ENCODE data around the gene RFESD. TPM values are rescaled to one million over a fixed set of nuclear protein-coding genes. Genes with fewer than 3 reads are reported as not detected.
"Not testable (repeated sequence)": the region's sequence is repeated elsewhere in the genome, so short reads cannot be mapped to it uniquely, and the experiment has no call there.

RFESD gene
- total RNA-seq, 1 donor, result 4.7 TPM

- no peak for TF ChIP-seq CTCF (IDR thresholded peaks at IDR 0.05; ENCODE audit: insufficient read depth, low read length)
- no peak for DNase-seq (ENCODE audit: low read depth)
- no peak overlapping the region for H3K4me3 ChIP-seq (ENCODE audit: low read depth, low read length)
Observed at GRCh38 chr5:95627971-95628810, 18.4 kb upstream of the RFESD start.

GRCh38 chr5:95628933-95629332 is 17.6 kb upstream of the RFESD start:
- TF ChIP-seq CTCF (IDR thresholded peaks at IDR 0.05; ENCODE audit: insufficient read depth, low read length), result no peak
- no peak for DNase-seq (ENCODE audit: low read depth)

GRCh38 chr5:95630394-95630917 is 16.1 kb upstream of the RFESD start:
- no peak for DNase-seq (ENCODE audit: low read depth)
- TF ChIP-seq CTCF (IDR thresholded peaks at IDR 0.05; ENCODE audit: insufficient read depth, low read length), result no peak
- H3K4me3 ChIP-seq (ENCODE audit: low read depth, low read length), result no peak overlapping the region

More at GRCh38 chr5:95628933-95629332, 17.6 kb upstream of the RFESD start:
- no peak overlapping the region for H3K4me3 ChIP-seq (ENCODE audit: low read depth, low read length)

- no peak for TF ChIP-seq CTCF (IDR thresholded peaks at IDR 0.05; ENCODE audit: insufficient read depth, low read length)
- peak; percentile 89 for DNase-seq (ENCODE audit: low read depth)
- no peak overlapping the region for H3K4me3 ChIP-seq (ENCODE audit: low read depth, low read length)
Observed at GRCh38 chr5:95631255-95631958, 15.2 kb upstream of the RFESD start.

GRCh38 chr5:95631991-95632675 is 14.4 kb upstream of the RFESD start:
- no peak overlapping the region for H3K4me3 ChIP-seq (ENCODE audit: low read depth, low read length)
- DNase-seq (ENCODE audit: low read depth), result peak; percentile 33
- TF ChIP-seq CTCF (IDR thresholded peaks at IDR 0.05; ENCODE audit: insufficient read depth, low read length), result no peak

GRCh38 chr5:95632942-95633341 is 13.6 kb upstream of the RFESD start:
- not testable (repeated sequence) for H3K4me3 ChIP-seq (ENCODE audit: low read depth, low read length); DNase-seq (ENCODE audit: low read depth)

GRCh38 chr5:95633671-95634070 is 12.9 kb upstream of the RFESD start:
- TF ChIP-seq CTCF (IDR thresholded peaks at IDR 0.05; ENCODE audit: insufficient read depth, low read length), result no peak
- no peak for DNase-seq (ENCODE audit: low read depth)

More at GRCh38 chr5:95633671-95634070, 12.9 kb upstream of the RFESD start:
- no peak overlapping the region for H3K4me3 ChIP-seq (ENCODE audit: low read depth, low read length)
